Gastrocnemius medialis (tissue), 4 donors: ENCODE results near the gene SLC35F5. TPM values are rescaled to one million over a fixed set of nuclear protein-coding genes. Genes with fewer than 3 reads are reported as not detected.

Source experiments
- ATAC-seq, 2 donors: fragments of 150-250 bp; one replicate each; pipeline ENCODE4 v1.9.1; 2016
- DNase-seq, 2 donors: peaks; one replicate each; pipeline ENCODE4 v3.0.0-alpha.2; 2019
- H3K27ac ChIP-seq, 4 donors: fragments of 200-600 bp; sonication (generic); 1 replicate in 1 of 4; 2 replicates in 3 of 4; pipeline ENCODE4 v1.5.1; 2016 to 2018; ENCODE audit warnings: mild to moderate bottlenecking in 2 of 4, moderate library complexity in 1 of 4
- H3K27me3 ChIP-seq, 3 donors: fragments of 200-600 bp; sonication (generic) in 2 of 3; 1 replicate in 1 of 3; 2 replicates in 2 of 3; pipeline versions ENCODE4 v1.5.1 to v1.6.0; 2016 to 2019; ENCODE audit warnings: mild to moderate bottlenecking in 1 of 3, moderate library complexity in 1 of 3
- H3K36me3 ChIP-seq, 2 donors: fragments of 200-600 bp; sonication (generic) in 1 of 2; one replicate each; pipeline ENCODE4 v1.5.1; 2017 to 2018
- H3K4me1 ChIP-seq, 2 donors: fragments of 200-600 bp; sonication (generic) in 1 of 2; one replicate each; pipeline ENCODE4 v1.5.1; 2016 to 2017; ENCODE audit warnings: mild to moderate bottlenecking in 2 of 2
- H3K4me3 ChIP-seq, 4 donors: fragments of 200-600 bp; sonication (generic) in 3 of 4; 1 replicate in 1 of 4; 2 replicates in 3 of 4; pipeline ENCODE4 v1.5.1; 2016 to 2019; ENCODE audit warnings: mild to moderate bottlenecking in 2 of 4
- H3K9me3 ChIP-seq, 3 donors: fragments of 200-600 bp; sonication (generic) in 2 of 3; 1 replicate in 1 of 3; 2 replicates in 2 of 3; pipeline ENCODE4 v1.5.1; 2016 to 2019
- POLR2A ChIP-seq, 2 donors: fragments of 450-650 bp; IDR thresholded peaks; one replicate each; pipeline ENCODE4 v1.6.1; 2017; ENCODE audit warnings: antibody characterized with exemption in 2 of 2, mild to moderate bottlenecking in 2 of 2, moderate library complexity in 2 of 2
- in situ Hi-C, 4 donors: fragments of 200-750 bp; cut with MboI; loops; one replicate each; pipeline versions ENCODE4 v1.15.0 to v1.8.0; 2017; ENCODE audit warnings: low sequenced_read_pairs in 4 of 4
- intact Hi-C: fragments of 100-400 bp; cut with DNase I; formaldehyde crosslinking; loops from one replicate; pipeline ENCODE4 v1.15.1; 2023; ENCODE audit warnings: low total_unique reads
- total RNA-seq, 4 donors: library from RNA; depleted of rRNA; stranded (reverse); fragments of >200 nt; gene quantifications; one replicate each; pipeline versions ENCODE4 v1.1.0 to v1.2.3, GENCODE V29; 2016
- TF ChIP-seq, protein P1 (sequence below), 5 experiments: fragments of 450-650 bp in 3 of 5; fragments of 200-600 bp in 2 of 5; sonication (generic) in 2 of 5; IDR thresholded peaks in 4 of 5; conservative IDR thresholded peaks in 1 of 5; 1 replicate in 4 of 5; 2 replicates in 1 of 5; pipeline ENCODE4 v1.5.1; 2016 to 2019; ENCODE audit warnings: antibody characterized with exemption in 5 of 5, mild to moderate bottlenecking in 3 of 5, moderate library complexity in 3 of 5

SLC35F5 gene
- total RNA-seq, 4 donors from 2014 or later: 31.4 to 62.6 (median 49.3) TPM

DNA sequence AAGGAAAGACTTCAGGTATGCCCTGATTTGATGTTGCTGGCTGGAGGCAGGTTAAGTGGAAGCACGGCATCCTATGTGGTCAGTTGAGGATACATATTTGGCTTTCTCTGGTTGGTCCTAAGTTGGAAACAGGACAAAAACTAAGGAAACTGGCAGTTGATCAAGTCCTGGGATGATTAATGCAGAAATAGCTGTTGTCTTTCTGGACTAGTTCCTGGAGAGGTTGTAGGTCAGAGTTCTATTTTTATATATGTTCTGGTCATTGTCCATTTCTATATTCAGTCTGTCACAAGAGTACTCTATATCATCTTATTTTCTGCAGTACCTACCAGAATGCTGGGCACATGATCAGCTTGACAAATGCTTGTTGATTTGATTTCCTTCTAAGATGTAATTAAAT is 4.0 kb upstream of the SLC35F5 start:
- peak; percentile 35 to 67 for ATAC-seq
- Histone ChIP-seq H3K4me3 (no peak overlapping the region), H3K4me1 (peaks cover 16 to 19% of the 10 kb centered on the region in 2 donors), H3K9me3 (no peaks in the 10 kb centered on the region), H3K27me3 (no peaks in the 10 kb centered on the region), H3K36me3 (no peaks in the 10 kb centered on the region), H3K27ac (peak overlapping the region; percentile 71 to 81 (median 76))
- TF ChIP-seq, protein P1, sequence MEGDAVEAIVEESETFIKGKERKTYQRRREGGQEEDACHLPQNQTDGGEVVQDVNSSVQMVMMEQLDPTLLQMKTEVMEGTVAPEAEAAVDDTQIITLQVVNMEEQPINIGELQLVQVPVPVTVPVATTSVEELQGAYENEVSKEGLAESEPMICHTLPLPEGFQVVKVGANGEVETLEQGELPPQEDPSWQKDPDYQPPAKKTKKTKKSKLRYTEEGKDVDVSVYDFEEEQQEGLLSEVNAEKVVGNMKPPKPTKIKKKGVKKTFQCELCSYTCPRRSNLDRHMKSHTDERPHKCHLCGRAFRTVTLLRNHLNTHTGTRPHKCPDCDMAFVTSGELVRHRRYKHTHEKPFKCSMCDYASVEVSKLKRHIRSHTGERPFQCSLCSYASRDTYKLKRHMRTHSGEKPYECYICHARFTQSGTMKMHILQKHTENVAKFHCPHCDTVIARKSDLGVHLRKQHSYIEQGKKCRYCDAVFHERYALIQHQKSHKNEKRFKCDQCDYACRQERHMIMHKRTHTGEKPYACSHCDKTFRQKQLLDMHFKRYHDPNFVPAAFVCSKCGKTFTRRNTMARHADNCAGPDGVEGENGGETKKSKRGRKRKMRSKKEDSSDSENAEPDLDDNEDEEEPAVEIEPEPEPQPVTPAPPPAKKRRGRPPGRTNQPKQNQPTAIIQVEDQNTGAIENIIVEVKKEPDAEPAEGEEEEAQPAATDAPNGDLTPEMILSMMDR (IDR thresholded peaks at IDR 0.05 in 4 of 5, conservative IDR thresholded peaks at IDR 0.05 in 1 of 5): no peak
- no peak for TF ChIP-seq POLR2A (IDR thresholded peaks at IDR 0.05)
- DNase-seq: no peak
- in situ Hi-C loops: no loop called here
- intact Hi-C loops: no loop called here

DNA sequence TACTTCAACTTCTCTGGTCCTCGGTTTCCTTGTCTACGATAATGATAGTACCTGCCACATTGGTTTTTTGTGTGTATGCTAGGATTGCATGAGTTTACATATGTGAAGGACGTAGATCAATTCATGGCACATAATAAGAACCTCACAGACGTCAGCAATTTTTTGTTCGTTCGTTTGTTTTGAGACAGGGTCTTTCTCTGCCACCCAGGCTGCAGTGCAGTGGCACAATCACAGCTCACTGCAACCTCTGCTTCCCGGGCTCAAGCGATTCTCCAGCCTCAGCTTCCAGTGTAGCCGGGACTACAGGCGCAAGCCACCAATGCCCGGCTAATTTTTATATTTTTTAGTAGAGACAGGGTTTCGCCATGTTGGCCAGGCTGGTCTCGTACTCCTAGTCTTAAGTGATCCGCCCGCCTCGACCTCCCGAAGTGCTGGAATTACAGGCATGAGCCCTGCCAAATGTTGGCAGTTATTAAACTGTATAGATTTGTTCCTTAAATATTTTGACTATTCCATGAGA is 756 bp upstream of the SLC35F5 start:
- H3K4me3 ChIP-seq: peak overlapping the region; percentile 83 to 90 (median 86)
- H3K9me3 ChIP-seq: no peaks in the 10 kb centered on the region
- in situ Hi-C loops (loop anchor here in 3 of 4 donors (5.0 to 10.0 kb wide), 2 partner anchors 128 to 130 kb away; no protein-coding TSS in a partner anchor), intact Hi-C loops (loop anchor here (5.0 kb wide), 1 partner anchor 155 kb away; no protein-coding TSS in a partner anchor)
- ATAC-seq: peak in 1 of 2 donors; percentile 22
- H3K36me3 ChIP-seq: no peaks in the 10 kb centered on the region
- no peaks in the 10 kb centered on the region for H3K27me3 ChIP-seq
- peak overlapping the region; percentile 90 to 96 (median 93) for H3K27ac ChIP-seq
- H3K4me1 ChIP-seq: peaks cover 31 to 38% of the 10 kb centered on the region in 2 donors
- TF ChIP-seq, protein P1 (IDR thresholded peaks at IDR 0.05 in 4 of 5, conservative IDR thresholded peaks at IDR 0.05 in 1 of 5): no peak
- TF ChIP-seq POLR2A (IDR thresholded peaks at IDR 0.05): no peak
- no peak for DNase-seq

DNA sequence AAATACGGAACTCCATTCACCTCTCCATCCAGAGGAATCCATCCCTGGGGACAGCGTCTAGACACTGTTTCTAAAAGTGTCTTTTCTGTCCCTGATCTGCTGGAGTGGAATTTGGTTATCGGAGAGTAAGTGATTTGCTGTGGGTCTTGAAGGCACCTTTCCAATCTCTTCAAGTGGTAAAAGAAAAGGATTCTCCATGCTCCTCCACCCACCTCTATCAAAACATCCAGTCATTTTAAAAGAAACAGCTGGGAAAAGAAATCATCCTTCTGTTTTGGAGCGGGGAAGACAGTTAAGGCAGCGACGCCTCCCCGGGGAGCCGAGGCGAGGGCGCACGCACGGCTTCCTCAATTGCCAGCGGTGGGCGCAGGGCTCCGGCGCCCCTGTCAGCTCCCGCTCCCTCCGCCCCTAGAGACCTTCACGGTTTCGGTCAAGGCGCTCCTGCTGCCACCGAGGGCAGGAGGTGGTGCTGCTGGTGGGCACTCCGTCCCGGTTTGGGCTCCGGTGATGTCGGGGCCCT is 547 bp downstream of the SLC35F5 start:
- in situ Hi-C loops: loop anchor here in 3 of 4 donors (5.0 to 10.0 kb wide), 2 partner anchors 129 to 131 kb away; no protein-coding TSS in a partner anchor
- intact Hi-C loops: loop anchor here (1.0 to 5.0 kb wide), 3 partner anchors 62 to 154 kb away; partner anchors contain the start of gene ACTR3
- no peak for DNase-seq
- H3K4me3 ChIP-seq: peak overlapping the region; percentile 83 to 90 (median 86)
- peak; percentile 43 to 51 for ATAC-seq
- no peaks in the 10 kb centered on the region for H3K9me3 ChIP-seq
- H3K27ac ChIP-seq: peak overlapping the region; percentile 90 to 96 (median 93)
- H3K4me1 ChIP-seq: peaks cover 29 to 34% of the 10 kb centered on the region in 2 donors
- peaks cover 0 to 12% of the 10 kb centered on the region in 2 donors for H3K36me3 ChIP-seq
- TF ChIP-seq POLR2A (IDR thresholded peaks at IDR 0.05): no peak
- TF ChIP-seq, protein P1 (IDR thresholded peaks at IDR 0.05 in 4 of 5, conservative IDR thresholded peaks at IDR 0.05 in 1 of 5): no peak
- no peaks in the 10 kb centered on the region for H3K27me3 ChIP-seq

DNA sequence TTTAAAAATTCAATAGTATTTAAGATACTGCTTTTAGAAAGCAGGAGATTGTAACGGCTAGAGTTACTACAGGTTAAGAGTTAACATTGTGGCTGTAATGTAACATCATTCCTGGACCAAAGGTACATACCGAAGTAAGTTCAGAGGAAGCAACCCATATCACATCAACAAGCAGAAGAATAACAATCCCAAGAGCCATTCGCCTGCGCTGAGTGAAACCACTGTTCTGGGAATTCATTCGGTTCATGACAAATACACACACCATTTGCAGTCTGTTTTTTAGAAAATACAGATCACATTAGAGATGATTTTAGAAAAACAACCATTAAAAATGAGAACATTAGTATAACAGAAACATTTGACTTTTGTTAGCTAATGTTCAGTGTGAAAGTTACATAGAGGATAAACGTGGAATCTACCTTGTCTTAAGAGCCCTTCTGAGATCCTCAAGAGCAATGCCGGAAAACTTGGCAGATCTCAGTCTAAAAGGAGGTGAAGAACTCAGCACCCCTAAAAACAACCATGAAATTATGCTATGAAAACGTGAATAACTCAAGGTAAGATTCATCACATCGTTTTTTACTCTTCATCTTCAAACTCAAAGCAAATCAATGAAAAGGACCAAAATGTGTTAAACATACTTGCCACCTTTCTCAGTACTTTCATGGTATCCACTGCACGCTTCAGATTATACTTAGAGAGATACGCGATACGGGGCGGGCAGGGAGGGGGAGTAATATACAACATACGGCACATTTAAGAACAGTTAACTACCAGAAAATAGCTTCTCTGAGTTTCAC is 1.2 kb downstream of the SLC35F5 start:
- intact Hi-C loops: loop anchor here (5.0 kb wide), 1 partner anchor 153 kb away; no protein-coding TSS in a partner anchor
- Histone ChIP-seq H3K4me1 (peaks cover 28 to 30% of the 10 kb centered on the region in 2 donors), H3K27me3 (no peaks in the 10 kb centered on the region), H3K27ac (peak overlapping the region; percentile 90 to 96 (median 93)), H3K36me3 (peaks cover 0 to 18% of the 10 kb centered on the region in 2 donors), H3K9me3 (no peaks in the 10 kb centered on the region), H3K4me3 (peak overlapping the region; percentile 83 to 90 (median 86))
- TF ChIP-seq POLR2A (IDR thresholded peaks at IDR 0.05): no peak
- TF ChIP-seq, protein P1 (IDR thresholded peaks at IDR 0.05 in 4 of 5, conservative IDR thresholded peaks at IDR 0.05 in 1 of 5): no peak
- ATAC-seq (peak in 1 of 2 donors; percentile 1), DNase-seq (no peak)
- in situ Hi-C loops: loop anchor here in 3 of 4 donors (5.0 to 10.0 kb wide), 2 partner anchors 130 to 132 kb away; no protein-coding TSS in a partner anchor
